Measurements from ENCODE around the gene TMEM236. TPM values are rescaled to one million over a fixed set of nuclear protein-coding genes. Genes with fewer than 3 reads are reported as not detected.

Gene TMEM236
- total and polyA plus RNA-seq, 2 of the 4 experiments (the other 2 are of a cell fraction), result not detected

GRCh38 chr10:17712717-17713471, 39.1 kb upstream of the TMEM236 start:
- Histone ChIP-seq H2BK15ac (ENCODE audit: low read depth, low read length) (no peak overlapping the region), H3K9me1 (ENCODE audit: insufficient read depth, low read length) (no peaks in the 10 kb centered on the region), H3K9ac (ENCODE audit: low read depth, low read length) (no peak overlapping the region), H3K4me2 (ENCODE audit: low read depth, low read length) (no peak overlapping the region), H3K4me3 (ENCODE audit: insufficient read depth, low read depth, low read length) (no peak overlapping the region), H3K4me1 (ENCODE audit: control insufficient read depth, insufficient read depth, low read length) (no peaks in the 10 kb centered on the region), H4K5ac (ENCODE audit: low read depth, low read length) (no peak overlapping the region), H4K20me1 (ENCODE audit: insufficient read depth, low read length) (no peaks in the 10 kb centered on the region; the same call in 1 of the 2 replicates), H3K4ac (ENCODE audit: low read depth, low read length) (no peak overlapping the region), H3K23ac (ENCODE audit: low read depth, low read length) (no peak overlapping the region), H2AK9ac (replicated peaks; ENCODE audit: low read depth, low read length, poor library complexity) (no peak overlapping the region), H3K27ac (ENCODE audit: insufficient read depth, low read length) (no peak overlapping the region), H3K27me3 (ENCODE audit: control insufficient read depth, insufficient read depth, low read length) (no peaks in the 10 kb centered on the region), H4K8ac (ENCODE audit: low read depth in 2 of 2, low read length in 2 of 2) (no peak overlapping the region), H2AK5ac (ENCODE audit: low read depth, low read length) (no peak overlapping the region), H3K14ac (replicated peaks; ENCODE audit: low read depth, low read length) (no peak overlapping the region), H2AFZ (replicated peaks; ENCODE audit: low read length, poor library complexity) (no peak overlapping the region), H3K79me1 (ENCODE audit: low read depth in 1 of 2, low read length in 2 of 2) (peaks cover 0 to 10% of the 10 kb centered on the region in 2 experiments; a peak in 2 of 4 replicates), H3K18ac (ENCODE audit: low read depth, low read length) (no peak overlapping the region), H3K56ac (ENCODE audit: extremely low read depth, insufficient read depth, low read length) (no peak overlapping the region), H2BK120ac (ENCODE audit: low read depth, low read length) (no peak overlapping the region), H3K36me3 (ENCODE audit: control insufficient read depth, insufficient read depth, low read length) (peaks cover 37% of the 10 kb centered on the region), H2BK5ac (ENCODE audit: low read depth, low read length, poor library complexity, severe bottlenecking) (no peak overlapping the region), H4K91ac (ENCODE audit: insufficient read depth, low read depth, low read length) (no peak overlapping the region), H2BK20ac (ENCODE audit: low read depth, low read length) (no peak overlapping the region), H3K9me3 (ENCODE audit: control insufficient read depth, insufficient read depth, low read length) (no peaks in the 10 kb centered on the region)
- intact Hi-C loops (cut with micrococcal nuclease), result no loop called here
- ATAC-seq (ENCODE audit: low read depth) (no peak), DNase-seq (no peak)
- 68% methylated on average over 9 of the region's 18 CpGs; no CpG with 5 or more reads in 1 of the 2 experiments for WGBS, 2 experiments (ENCODE audit: extremely low coverage in 2 of 2, insufficient read length in 1 of 2)
- in situ Hi-C loops (cut with MboI; ENCODE audit: low sequenced_read_pairs), result no loop called here
- ChIA-PET POLR2A (ENCODE audit: unreplicated experiment) (no interaction called here), CTCF (interaction anchor here (0.6 kb wide), 2 partner anchors 33 to 68 kb away, joined by 3 to 4 read pairs; no protein-coding TSS in a partner anchor)
- dilution Hi-C loops (cut with HindIII; ENCODE audit: low sequenced_read_pairs, unreplicated experiment), result no loop called here
- no TSS peak for BruUV-seq (replicated peaks)
- TF ChIP-seq CHD1 (IDR thresholded peaks at IDR 0.05; ENCODE audit: low read depth, low read length) (no peak), BHLHE40 (IDR thresholded peaks at IDR 0.05; ENCODE audit: low read depth, low read length) (no peak), POLR2A (IDR thresholded peaks at IDR 0.05; ENCODE audit: low read depth, low read length) (no peak), MXI1 (IDR thresholded peaks at IDR 0.05; ENCODE audit: borderline replicate concordance, low read depth, low read length) (no peak), SMC3 (IDR thresholded peaks at IDR 0.05; ENCODE audit: low read depth, low read length) (no peak), MAFK (IDR thresholded peaks at IDR 0.05; ENCODE audit: low read depth, low read length) (no peak), MAZ (IDR thresholded peaks at IDR 0.05; ENCODE audit: borderline replicate concordance, low read depth, low read length) (no peak), CTCF (conservative IDR thresholded peaks at IDR 0.05; ENCODE audit: low read depth, low read length) (no peak), RCOR1 (IDR thresholded peaks at IDR 0.05; ENCODE audit: insufficient replicate concordance, low read length) (no peak), ELK1 (IDR thresholded peaks at IDR 0.05; ENCODE audit: borderline replicate concordance, low read depth, low read length) (no peak), USF2 (IDR thresholded peaks at IDR 0.05; ENCODE audit: low read depth, low read length) (no peak), RAD21 (IDR thresholded peaks at IDR 0.05; ENCODE audit: low read length) (no peak), CEBPB (IDR thresholded peaks at IDR 0.05; ENCODE audit: low read depth, low read length) (no peak), NFE2L2 (IDR thresholded peaks at IDR 0.05; ENCODE audit: low read depth, low read length) (no peak), RFX5 (IDR thresholded peaks at IDR 0.05; ENCODE audit: low read depth, low read length) (no peak)
